GM23338 (cell line): ENCODE data around the gene GPR31. TPM values are rescaled to one million over a fixed set of nuclear protein-coding genes. Genes with fewer than 3 reads are reported as not detected.

Experiments
- ATAC-seq: fragments of 200-7000 bp; cut with Tn5 transposase; 3 replicates; pipeline ENCODE4 v1.9.1; 2020
- DNase-seq: peaks from one replicate; pipeline ENCODE4 v3.0.0-alpha.2; 2015; ENCODE audit warnings: low spot score
- H2AFZ ChIP-seq: fragments of 200-600 bp; sonication (generic); 2 replicates; pipeline ENCODE4 v1.8.0; 2016; ENCODE audit warnings: antibody characterized with exemption, mild to moderate bottlenecking, moderate library complexity
- H3F3A ChIP-seq: fragments of 200-600 bp; sonication (generic); replicated peaks from 2 replicates; pipeline ENCODE4 v1.8.0; 2017; ENCODE audit warnings: antibody characterized with exemption, mixed run types, low read depth
- H3K27ac ChIP-seq: fragments of 200-600 bp; sonication (generic); 2 replicates; pipeline ENCODE4 v1.6.1; 2016; ENCODE audit warnings: low read depth
- H3K27me3 ChIP-seq: fragments of 200-600 bp; sonication (generic); 2 replicates; pipeline ENCODE4 v1.8.0; 2016; ENCODE audit warnings: mild to moderate bottlenecking, mixed run types, moderate library complexity; ENCODE audit not compliant: insufficient read depth
- H3K36me3 ChIP-seq: fragments of 200-600 bp; sonication (generic); 2 replicates; pipeline ENCODE4 v1.8.0; 2016; ENCODE audit warnings: mild to moderate bottlenecking; ENCODE audit not compliant: insufficient read depth
- H3K4me1 ChIP-seq: fragments of 200-600 bp; sonication (generic); 2 replicates; pipeline ENCODE4 v1.8.0; 2016; ENCODE audit warnings: mild to moderate bottlenecking, moderate library complexity; ENCODE audit not compliant: insufficient read depth
- H3K4me2 ChIP-seq: fragments of 200-600 bp; sonication (generic); 2 replicates; pipeline ENCODE4 v1.7.1; 2017; ENCODE audit warnings: mixed run types
- H3K4me3 ChIP-seq: fragments of 200-600 bp; sonication (generic); 2 replicates; pipeline ENCODE4 v1.6.1; 2016; ENCODE audit warnings: mixed run types
- H3K79me2 ChIP-seq: fragments of 200-600 bp; sonication (generic); replicated peaks from 2 replicates; pipeline ENCODE4 v1.8.0; 2017; ENCODE audit warnings: mild to moderate bottlenecking; ENCODE audit not compliant: insufficient read depth
- H3K9me2 ChIP-seq: fragments of 200-600 bp; sonication (generic); 2 replicates; pipeline ENCODE4 v1.8.0; 2017; ENCODE audit not compliant: insufficient read depth
- H4K20me1 ChIP-seq: fragments of 200-600 bp; sonication (generic); replicated peaks from 2 replicates; pipeline ENCODE4 v1.8.0; 2017; ENCODE audit warnings: mild to moderate bottlenecking; ENCODE audit not compliant: insufficient read depth
- H3K27ac Mint-ChIP-seq: 2 replicates; pipeline ENCODE4 v1.8.0; 2020; ENCODE audit warnings: inconsistent platforms, mild to moderate bottlenecking, moderate library complexity, mixed read lengths
- H3K27me3 Mint-ChIP-seq: 3 replicates; pipeline ENCODE4 v1.8.0; 2022; ENCODE audit warnings: low read depth, mild to moderate bottlenecking, moderate library complexity, mixed read lengths, inconsistent platforms; ENCODE audit not compliant: insufficient read depth, poor library complexity
- H3K36me3 Mint-ChIP-seq: 3 replicates; pipeline ENCODE4 v1.8.0; 2021; ENCODE audit warnings: low read depth, mild to moderate bottlenecking, inconsistent platforms, moderate library complexity, mixed read lengths
- H3K4me1 Mint-ChIP-seq: 3 replicates; pipeline ENCODE4 v1.8.0; 2020; ENCODE audit warnings: mild to moderate bottlenecking, inconsistent platforms, mixed read lengths
- H3K4me3 Mint-ChIP-seq: 3 replicates; pipeline ENCODE4 v1.8.0; 2021; ENCODE audit warnings: moderate library complexity, mild to moderate bottlenecking, inconsistent platforms, mixed read lengths
- H3K9me3 Mint-ChIP-seq: 3 replicates; pipeline ENCODE4 v1.8.0; 2020; ENCODE audit warnings: moderate library complexity, mild to moderate bottlenecking, inconsistent platforms, mixed read lengths
- CREB1 ChIP-seq: fragments of 250-450 bp; sonication (Bioruptor Pico); IDR thresholded peaks from 2 replicates; pipeline ENCODE4 v1.5.0; 2020; ENCODE audit warnings: low read depth, mild to moderate bottlenecking, moderate library complexity
- CTCF ChIP-seq, 2 experiments: fragments of 200-600 bp in 1 of 2; sonication (generic) in 1 of 2; conservative IDR thresholded peaks; 2 replicates each; pipeline versions ENCODE4 v1.5.1 to v1.6.1; 2016 to 2017; ENCODE audit warnings: antibody characterized with exemption in 2 of 2, low read depth in 2 of 2, mild to moderate bottlenecking in 2 of 2, moderate library complexity in 1 of 2
- EZH2 ChIP-seq: fragments of 200-600 bp; sonication (generic); IDR thresholded peaks from one replicate; pipeline ENCODE4 v1.8.0; 2017; ENCODE audit warnings: antibody characterized with exemption, mild to moderate bottlenecking, low read depth; ENCODE audit not compliant: unreplicated experiment
- EZH2phosphoT487 ChIP-seq: fragments of 200-600 bp; sonication (generic); IDR thresholded peaks from one replicate; pipeline ENCODE4 v1.8.1; 2018; ENCODE audit warnings: antibody characterized with exemption; ENCODE audit not compliant: unreplicated experiment
- JUNB ChIP-seq: IDR thresholded peaks from one replicate; pipeline ENCODE4 v1.6.1; 2016; ENCODE audit warnings: antibody characterized with exemption; ENCODE audit not compliant: unreplicated experiment
- POLR2AphosphoS5 ChIP-seq: IDR thresholded peaks from 2 replicates; pipeline ENCODE4 v1.6.1; 2016; ENCODE audit warnings: antibody characterized with exemption, low read depth
- REST ChIP-seq: IDR thresholded peaks from one replicate; pipeline ENCODE4 v1.6.1; 2018; ENCODE audit warnings: antibody characterized with exemption; ENCODE audit not compliant: unreplicated experiment
- ZNF331 ChIP-seq: fragments of 250-450 bp; sonication (Bioruptor Pico); IDR thresholded peaks from 2 replicates; pipeline ENCODE4 v1.5.0; 2020; ENCODE audit warnings: low read depth, mild to moderate bottlenecking, moderate library complexity
- ZNF462 ChIP-seq: fragments of 250-450 bp; sonication (Bioruptor Pico); IDR thresholded peaks from 2 replicates; pipeline ENCODE4 v1.5.0; 2020; ENCODE audit warnings: mild to moderate bottlenecking, moderate library complexity
- polyA plus RNA-seq: library from polyadenylated mRNA; unstranded; fragments of >200 nt; fragmentation: Nextera tagmentation; extraction: Ambion mirVana; gene quantifications from 2 replicates; pipeline ENCODE4 v1.2.1, GENCODE V29; 2016
- total RNA-seq: library from RNA; depleted of rRNA; stranded (reverse); fragments of >200 nt; shearing (Covaris generic); gene quantifications from 2 replicates; pipeline ENCODE4 v1.2.3, GENCODE V29; 2014

The GPR31 gene
- total and polyA plus RNA-seq, 2 experiments from 2014 or later: not detected

- no peak for TF ChIP-seq REST
- TF ChIP-seq CREB1 (CRISPR knock-in tag): no peak
- TF ChIP-seq EZH2: no peak
Measured at GRCh38 chr6:167130008-167130677, 27.6 kb downstream of the GPR31 start (continued).

- Histone ChIP-seq H3K27me3 (no peaks in the 10 kb centered on the region), H3K9me2 (no peaks in the 10 kb centered on the region), H3K4me1 (no peaks in the 10 kb centered on the region), H3K4me3 (no peak overlapping the region), H3K4me2 (no peak overlapping the region), H3K27ac (no peak overlapping the region), H2AFZ (no peak overlapping the region), H3K36me3 (no peaks in the 10 kb centered on the region), H3K79me2 (no peaks in the 10 kb centered on the region; the same call in 1 of the 2 replicates), H4K20me1 (no peaks in the 10 kb centered on the region), H3F3A (no peaks in the 10 kb centered on the region)
- Mint-ChIP-seq H3K4me1 (no peaks in the 10 kb centered on the region; the same call in 2 of the 3 replicates), H3K27me3 (peaks cover 3% of the 10 kb centered on the region), H3K27ac (no peak overlapping the region), H3K36me3 (no peaks in the 10 kb centered on the region), H3K9me3 (no peaks in the 10 kb centered on the region), H3K4me3 (no peak overlapping the region)
- DNase-seq: no peak
- ATAC-seq: no peak
- TF ChIP-seq EZH2phosphoT487 (no peak), CTCF (conservative IDR thresholded peaks at IDR 0.05; ENCODE audit: low read depth in 2 of 2) (no peak), JUNB (no peak), ZNF331 (CRISPR knock-in tag) (no peak), ZNF462 (CRISPR knock-in tag) (no peak), REST (no peak), CREB1 (CRISPR knock-in tag) (no peak), POLR2AphosphoS5 (no peak)
Measured at GRCh38 chr6:167129562-167129961, 28.2 kb downstream of the GPR31 start.
